Endothelial cell (in vitro differentiated cells): ENCODE measurements around the gene AQP1. TPM values are rescaled to one million over a fixed set of nuclear protein-coding genes. Genes with fewer than 3 reads are reported as not detected.

Experiments
- DNase-seq: peaks from one replicate; pipeline ENCODE4 v3.0.0; 2021; ENCODE audit warnings: low spot score
- H3K27ac Mint-ChIP-seq: one replicate; pipeline ENCODE4 v1.8.0; 2021; ENCODE audit warnings: mixed read lengths, inconsistent platforms; ENCODE audit not compliant: unreplicated experiment
- H3K27me3 Mint-ChIP-seq: one replicate; pipeline ENCODE4 v1.8.0; 2021; ENCODE audit warnings: mild to moderate bottlenecking, moderate library complexity, mixed read lengths, inconsistent platforms; ENCODE audit not compliant: unreplicated experiment
- H3K36me3 Mint-ChIP-seq: one replicate; pipeline ENCODE4 v1.8.0; 2021; ENCODE audit warnings: mild to moderate bottlenecking, low read depth, mixed read lengths, inconsistent platforms; ENCODE audit not compliant: unreplicated experiment
- H3K4me1 Mint-ChIP-seq: one replicate; pipeline ENCODE4 v1.8.0; 2021; ENCODE audit warnings: mild to moderate bottlenecking, mixed read lengths, inconsistent platforms; ENCODE audit not compliant: unreplicated experiment
- H3K4me3 Mint-ChIP-seq: one replicate; pipeline ENCODE4 v1.8.0; 2021; ENCODE audit warnings: mild to moderate bottlenecking, mixed read lengths, inconsistent platforms; ENCODE audit not compliant: unreplicated experiment
- H3K9me3 Mint-ChIP-seq: one replicate; pipeline ENCODE4 v1.8.0; 2021; ENCODE audit warnings: mixed read lengths, inconsistent platforms; ENCODE audit not compliant: unreplicated experiment
- CTCF ChIP-seq: fragments of 200-600 bp; sonication (generic); IDR thresholded peaks from one replicate; pipeline ENCODE4 v1.5.0; 2021; ENCODE audit warnings: antibody characterized with exemption; ENCODE audit not compliant: unreplicated experiment
- total RNA-seq: library from RNA; stranded (reverse); fragmentation: NEBNext Ultra II Directional; extraction: Animal tissue kit (Norgen Biotek cat#: 25700); gene quantifications from one replicate; pipeline ENCODE4 v1.2.1, GENCODE V29; 2021; ENCODE audit not compliant: unreplicated experiment

Gene AQP1
- total RNA-seq, 1 donor from 2014 or later = 2.7 TPM

- H3K4me1 Mint-ChIP-seq = peaks cover 8% of the 10 kb centered on the region
- no peaks in the 10 kb centered on the region for H3K36me3 Mint-ChIP-seq
- no peak for TF ChIP-seq CTCF
- no peak for DNase-seq
- no peak overlapping the region for H3K4me3 Mint-ChIP-seq
- peaks cover 9% of the 10 kb centered on the region for H3K27me3 Mint-ChIP-seq
- H3K27ac Mint-ChIP-seq = no peak overlapping the region
- no peaks in the 10 kb centered on the region for H3K9me3 Mint-ChIP-seq
Measured at GRCh38 chr7:30934732-30935568, 23.3 kb downstream of the AQP1 start.

GRCh38 chr7:30935569-30935877 lies 23.9 kb downstream of the AQP1 start:
- no peak overlapping the region for H3K4me3 Mint-ChIP-seq
- H3K27me3 Mint-ChIP-seq = peaks cover 9% of the 10 kb centered on the region
- peaks cover 6% of the 10 kb centered on the region for H3K4me1 Mint-ChIP-seq
- H3K27ac Mint-ChIP-seq = no peak overlapping the region
- no peak for DNase-seq
- no peak for TF ChIP-seq CTCF
- no peaks in the 10 kb centered on the region for H3K9me3 Mint-ChIP-seq
- no peaks in the 10 kb centered on the region for H3K36me3 Mint-ChIP-seq

GRCh38 chr7:30936650-30937245 lies 25.1 kb downstream of the AQP1 start:
- Mint-ChIP-seq H3K4me3 (no peak overlapping the region), H3K36me3 (no peaks in the 10 kb centered on the region), H3K4me1 (peaks cover 4% of the 10 kb centered on the region), H3K9me3 (no peaks in the 10 kb centered on the region), H3K27ac (no peak overlapping the region), H3K27me3 (peaks cover 9% of the 10 kb centered on the region)
- no peak for DNase-seq
- TF ChIP-seq CTCF = no peak

GRCh38 chr7:30937416-30937815 lies 25.8 kb downstream of the AQP1 start:
- TF ChIP-seq CTCF = no peak
- no peak overlapping the region for H3K4me3 Mint-ChIP-seq
- no peaks in the 10 kb centered on the region for H3K9me3 Mint-ChIP-seq
- peak overlapping the region; percentile 45 for H3K27ac Mint-ChIP-seq
- peaks cover 4% of the 10 kb centered on the region for H3K4me1 Mint-ChIP-seq
- peaks cover 6% of the 10 kb centered on the region for H3K27me3 Mint-ChIP-seq
- H3K36me3 Mint-ChIP-seq = no peaks in the 10 kb centered on the region
- DNase-seq = no peak
